HepG2 (cell line): ENCODE results near the gene MTFP1. TPM values are rescaled to one million over a fixed set of nuclear protein-coding genes. Genes with fewer than 3 reads are reported as not detected.

Experiments
- ELF1 ChIP-seq: sonication (generic); formaldehyde crosslinking; IDR thresholded peaks from 2 replicates; pipeline ENCODE4 v1.4.0; 2020; ENCODE audit warnings: missing genetic modification reagents
- FOXJ3 ChIP-seq: sonication (generic); formaldehyde crosslinking; IDR thresholded peaks from 2 replicates; pipeline ENCODE4 v1.4.0; 2020; ENCODE audit warnings: missing genetic modification reagents, mild to moderate bottlenecking, borderline replicate concordance
- GABPB1 ChIP-seq: IDR thresholded peaks from 2 replicates; pipeline ENCODE4 v1.6.1; 2016; ENCODE audit warnings: mild to moderate bottlenecking, missing genetic modification reagents, moderate library complexity, missing compliant biosample characterization
- JDP2 ChIP-seq: sonication (generic); formaldehyde crosslinking; IDR thresholded peaks from 2 replicates; pipeline ENCODE4 v1.8.1; 2022; ENCODE audit warnings: missing genetic modification reagents, borderline replicate concordance
- MED13 ChIP-seq: sonication (generic); formaldehyde crosslinking; IDR thresholded peaks from 2 replicates; pipeline ENCODE4 v1.5.0; 2020; ENCODE audit warnings: missing genetic modification reagents
- MIER2 ChIP-seq: IDR thresholded peaks from 2 replicates; pipeline ENCODE4 v1.6.1; 2016; ENCODE audit warnings: missing biosample characterization, missing genetic modification reagents
- NR2C2 ChIP-seq: sonication (generic); formaldehyde crosslinking; IDR thresholded peaks from 2 replicates; pipeline ENCODE4 v1.4.0; 2020; ENCODE audit warnings: missing genetic modification reagents, mild to moderate bottlenecking, moderate library complexity, borderline replicate concordance
- PHF20 ChIP-seq: sonication (generic); formaldehyde crosslinking; IDR thresholded peaks from 2 replicates; pipeline ENCODE4 v1.5.0; 2020; ENCODE audit warnings: mild to moderate bottlenecking, missing genetic modification reagents
- YY1 ChIP-seq: IDR thresholded peaks from 2 replicates; pipeline ENCODE4 v1.6.1; 2011; ENCODE audit warnings: low read length, low read depth, moderate library complexity, mild to moderate bottlenecking; ENCODE audit not compliant: insufficient read depth, insufficient replicate concordance
- ZMYM3 ChIP-seq: sonication (generic); formaldehyde crosslinking; IDR thresholded peaks from 2 replicates; pipeline ENCODE4 v1.5.1; 2020; ENCODE audit warnings: mild to moderate bottlenecking, missing genetic modification reagents
- ZNF180 ChIP-seq: sonication (generic); formaldehyde crosslinking; IDR thresholded peaks from 2 replicates; pipeline ENCODE4 v1.4.0; 2020; ENCODE audit warnings: low read depth, missing genetic modification reagents, borderline replicate concordance
- ZNF547 ChIP-seq: sonication (generic); formaldehyde crosslinking; IDR thresholded peaks from 2 replicates; pipeline ENCODE4 v1.5.1; 2020; ENCODE audit warnings: mild to moderate bottlenecking, missing genetic modification reagents
- ZNF629 ChIP-seq: sonication (generic); formaldehyde crosslinking; conservative IDR thresholded peaks from 2 replicates; pipeline ENCODE4 v1.5.0; 2020; ENCODE audit warnings: missing genetic modification reagents
- ZNF841 ChIP-seq: sonication (generic); formaldehyde crosslinking; IDR thresholded peaks from 2 replicates; pipeline ENCODE4 v1.8.1; 2023; ENCODE audit warnings: missing genetic modification reagents, borderline replicate concordance
- polyA plus RNA-seq, 8 experiments: library from polyadenylated mRNA; depleted of rRNA in 3 of 8; stranded (reverse) in 7 of 8; unstranded in 1 of 8; fragments of >200 nt; fragmentation: Illumina TruSeq in 4 of 8; extraction: Trizol in 4 of 8; gene quantifications; 2 replicates each; pipeline versions ENCODE4 v1.2.1 to v1.2.3, GENCODE V29; 2011 to 2016; ENCODE audit warnings: low read depth in 4 of 8, missing spikeins in 1 of 8, mixed read lengths in 1 of 8; ENCODE audit not compliant: insufficient read depth in 1 of 8
- total RNA-seq, 5 experiments: library from RNA; depleted of rRNA; stranded (reverse); fragments of >200 nt; fragmentation: Illumina TruSeq; extraction: Trizol; gene quantifications; 2 replicates each; pipeline ENCODE4 v1.2.3, GENCODE V29; 2016; ENCODE audit warnings: low read depth in 1 of 5
- TF ChIP-seq, protein P1 (sequence below): sonication (generic); formaldehyde crosslinking; IDR thresholded peaks from 2 replicates; pipeline ENCODE4 v1.4.0; 2020; ENCODE audit warnings: missing genetic modification reagents
- TF ChIP-seq, protein P2 (sequence below): sonication (generic); formaldehyde crosslinking; IDR thresholded peaks from 2 replicates; pipeline ENCODE4 v1.4.0; 2020; ENCODE audit warnings: missing genetic modification reagents
- TF ChIP-seq, protein P3 (sequence below): sonication (generic); formaldehyde crosslinking; IDR thresholded peaks from 2 replicates; pipeline ENCODE4 v1.5.1; 2020; ENCODE audit warnings: mild to moderate bottlenecking, missing genetic modification reagents, moderate library complexity
- TF ChIP-seq, protein P4 (sequence below): sonication (generic); formaldehyde crosslinking; IDR thresholded peaks from 2 replicates; pipeline ENCODE4 v1.4.0; 2020; ENCODE audit warnings: mild to moderate bottlenecking, missing genetic modification reagents
- TF ChIP-seq, protein P5 (sequence below): sonication (generic); formaldehyde crosslinking; IDR thresholded peaks from 2 replicates; pipeline ENCODE4 v1.5.1; 2020; ENCODE audit warnings: mild to moderate bottlenecking, missing genetic modification reagents, moderate library complexity

MTFP1 gene
- total and polyA plus RNA-seq, 2 of the 13 experiments (the other 11 are each of a cell fraction or from before 2014, with no cell fraction given), result 29.5 to 45.6 TPM

DNA sequence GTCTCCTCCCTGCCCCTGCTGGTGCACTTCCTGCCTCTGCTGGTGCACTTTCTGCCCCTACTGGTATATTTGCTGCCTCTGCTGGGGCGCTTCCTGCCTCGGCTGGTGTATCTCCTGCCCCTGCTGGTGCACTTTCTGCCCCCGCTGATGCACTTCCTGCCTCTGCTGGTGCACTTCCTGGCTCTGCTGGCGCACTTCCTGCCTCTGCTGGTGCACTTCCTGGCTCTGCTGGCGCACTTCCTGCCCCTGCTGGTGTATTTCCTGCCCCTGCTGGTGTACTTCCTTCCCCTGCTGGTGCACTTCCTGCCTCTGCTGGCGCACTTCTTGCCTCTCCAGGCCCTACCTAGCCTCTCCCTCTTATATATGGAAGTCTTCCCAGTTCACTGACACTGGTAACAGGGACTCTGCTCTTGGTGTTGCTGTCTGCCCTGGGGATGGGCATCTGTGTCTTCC lies 10.1 kb downstream of the MTFP1 start (continued):
- no peak for TF ChIP-seq ZNF629 (CRISPR knock-in tag)
- peak; percentile 49; the same call in 1 of the 2 replicates for TF ChIP-seq PHF20 (CRISPR knock-in tag)
- TF ChIP-seq, protein P1, sequence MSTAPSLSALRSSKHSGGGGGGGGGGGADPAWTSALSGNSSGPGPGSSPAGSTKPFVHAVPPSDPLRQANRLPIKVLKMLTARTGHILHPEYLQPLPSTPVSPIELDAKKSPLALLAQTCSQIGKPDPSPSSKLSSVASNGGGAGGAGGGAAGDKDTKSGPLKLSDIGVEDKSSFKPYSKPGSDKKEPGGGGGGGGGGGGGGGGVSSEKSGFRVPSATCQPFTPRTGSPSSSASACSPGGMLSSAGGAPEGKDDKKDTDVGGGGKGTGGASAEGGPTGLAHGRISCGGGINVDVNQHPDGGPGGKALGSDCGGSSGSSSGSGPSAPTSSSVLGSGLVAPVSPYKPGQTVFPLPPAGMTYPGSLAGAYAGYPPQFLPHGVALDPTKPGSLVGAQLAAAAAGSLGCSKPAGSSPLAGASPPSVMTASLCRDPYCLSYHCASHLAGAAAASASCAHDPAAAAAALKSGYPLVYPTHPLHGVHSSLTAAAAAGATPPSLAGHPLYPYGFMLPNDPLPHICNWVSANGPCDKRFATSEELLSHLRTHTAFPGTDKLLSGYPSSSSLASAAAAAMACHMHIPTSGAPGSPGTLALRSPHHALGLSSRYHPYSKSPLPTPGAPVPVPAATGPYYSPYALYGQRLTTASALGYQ, result no peak
- peak; percentile 89 for TF ChIP-seq GABPB1 (CRISPR knock-in tag)
- TF ChIP-seq ZNF180, result no peak
- peak; percentile 51; the same call in 1 of the 2 replicates for TF ChIP-seq NR2C2
- TF ChIP-seq, protein P2, sequence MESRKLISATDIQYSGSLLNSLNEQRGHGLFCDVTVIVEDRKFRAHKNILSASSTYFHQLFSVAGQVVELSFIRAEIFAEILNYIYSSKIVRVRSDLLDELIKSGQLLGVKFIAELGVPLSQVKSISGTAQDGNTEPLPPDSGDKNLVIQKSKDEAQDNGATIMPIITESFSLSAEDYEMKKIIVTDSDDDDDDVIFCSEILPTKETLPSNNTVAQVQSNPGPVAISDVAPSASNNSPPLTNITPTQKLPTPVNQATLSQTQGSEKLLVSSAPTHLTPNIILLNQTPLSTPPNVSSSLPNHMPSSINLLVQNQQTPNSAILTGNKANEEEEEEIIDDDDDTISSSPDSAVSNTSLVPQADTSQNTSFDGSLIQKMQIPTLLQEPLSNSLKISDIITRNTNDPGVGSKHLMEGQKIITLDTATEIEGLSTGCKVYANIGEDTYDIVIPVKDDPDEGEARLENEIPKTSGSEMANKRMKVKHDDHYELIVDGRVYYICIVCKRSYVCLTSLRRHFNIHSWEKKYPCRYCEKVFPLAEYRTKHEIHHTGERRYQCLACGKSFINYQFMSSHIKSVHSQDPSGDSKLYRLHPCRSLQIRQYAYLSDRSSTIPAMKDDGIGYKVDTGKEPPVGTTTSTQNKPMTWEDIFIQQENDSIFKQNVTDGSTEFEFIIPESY (CRISPR knock-in tag), result peak; percentile 92
- TF ChIP-seq ZNF547 (CRISPR knock-in tag), result no peak
- no peak for TF ChIP-seq YY1
- TF ChIP-seq JDP2 (CRISPR knock-in tag), result no peak
- peak; percentile 69 for TF ChIP-seq ELF1 (CRISPR knock-in tag)
- TF ChIP-seq ZMYM3 (CRISPR knock-in tag), result 0 out of 2 replicates have a peak, but pooled peaks have one; percentile 32
- TF ChIP-seq, protein P3, sequence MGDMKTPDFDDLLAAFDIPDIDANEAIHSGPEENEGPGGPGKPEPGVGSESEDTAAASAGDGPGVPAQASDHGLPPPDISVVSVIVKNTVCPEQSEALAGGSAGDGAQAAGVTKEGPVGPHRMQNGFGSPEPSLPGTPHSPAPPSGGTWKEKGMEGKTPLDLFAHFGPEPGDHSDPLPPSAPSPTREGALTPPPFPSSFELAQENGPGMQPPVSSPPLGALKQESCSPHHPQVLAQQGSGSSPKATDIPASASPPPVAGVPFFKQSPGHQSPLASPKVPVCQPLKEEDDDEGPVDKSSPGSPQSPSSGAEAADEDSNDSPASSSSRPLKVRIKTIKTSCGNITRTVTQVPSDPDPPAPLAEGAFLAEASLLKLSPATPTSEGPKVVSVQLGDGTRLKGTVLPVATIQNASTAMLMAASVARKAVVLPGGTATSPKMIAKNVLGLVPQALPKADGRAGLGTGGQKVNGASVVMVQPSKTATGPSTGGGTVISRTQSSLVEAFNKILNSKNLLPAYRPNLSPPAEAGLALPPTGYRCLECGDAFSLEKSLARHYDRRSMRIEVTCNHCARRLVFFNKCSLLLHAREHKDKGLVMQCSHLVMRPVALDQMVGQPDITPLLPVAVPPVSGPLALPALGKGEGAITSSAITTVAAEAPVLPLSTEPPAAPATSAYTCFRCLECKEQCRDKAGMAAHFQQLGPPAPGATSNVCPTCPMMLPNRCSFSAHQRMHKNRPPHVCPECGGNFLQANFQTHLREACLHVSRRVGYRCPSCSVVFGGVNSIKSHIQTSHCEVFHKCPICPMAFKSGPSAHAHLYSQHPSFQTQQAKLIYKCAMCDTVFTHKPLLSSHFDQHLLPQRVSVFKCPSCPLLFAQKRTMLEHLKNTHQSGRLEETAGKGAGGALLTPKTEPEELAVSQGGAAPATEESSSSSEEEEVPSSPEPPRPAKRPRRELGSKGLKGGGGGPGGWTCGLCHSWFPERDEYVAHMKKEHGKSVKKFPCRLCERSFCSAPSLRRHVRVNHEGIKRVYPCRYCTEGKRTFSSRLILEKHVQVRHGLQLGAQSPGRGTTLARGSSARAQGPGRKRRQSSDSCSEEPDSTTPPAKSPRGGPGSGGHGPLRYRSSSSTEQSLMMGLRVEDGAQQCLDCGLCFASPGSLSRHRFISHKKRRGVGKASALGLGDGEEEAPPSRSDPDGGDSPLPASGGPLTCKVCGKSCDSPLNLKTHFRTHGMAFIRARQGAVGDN (CRISPR knock-in tag), result peak; percentile 44; the same call in 1 of the 2 replicates
- TF ChIP-seq MIER2 (CRISPR knock-in tag), result no peak
- TF ChIP-seq, protein P4, sequence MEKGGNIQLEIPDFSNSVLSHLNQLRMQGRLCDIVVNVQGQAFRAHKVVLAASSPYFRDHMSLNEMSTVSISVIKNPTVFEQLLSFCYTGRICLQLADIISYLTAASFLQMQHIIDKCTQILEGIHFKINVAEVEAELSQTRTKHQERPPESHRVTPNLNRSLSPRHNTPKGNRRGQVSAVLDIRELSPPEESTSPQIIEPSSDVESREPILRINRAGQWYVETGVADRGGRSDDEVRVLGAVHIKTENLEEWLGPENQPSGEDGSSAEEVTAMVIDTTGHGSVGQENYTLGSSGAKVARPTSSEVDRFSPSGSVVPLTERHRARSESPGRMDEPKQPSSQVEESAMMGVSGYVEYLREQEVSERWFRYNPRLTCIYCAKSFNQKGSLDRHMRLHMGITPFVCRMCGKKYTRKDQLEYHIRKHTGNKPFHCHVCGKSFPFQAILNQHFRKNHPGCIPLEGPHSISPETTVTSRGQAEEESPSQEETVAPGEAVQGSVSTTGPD (CRISPR knock-in tag), result no peak
- TF ChIP-seq, protein P5, sequence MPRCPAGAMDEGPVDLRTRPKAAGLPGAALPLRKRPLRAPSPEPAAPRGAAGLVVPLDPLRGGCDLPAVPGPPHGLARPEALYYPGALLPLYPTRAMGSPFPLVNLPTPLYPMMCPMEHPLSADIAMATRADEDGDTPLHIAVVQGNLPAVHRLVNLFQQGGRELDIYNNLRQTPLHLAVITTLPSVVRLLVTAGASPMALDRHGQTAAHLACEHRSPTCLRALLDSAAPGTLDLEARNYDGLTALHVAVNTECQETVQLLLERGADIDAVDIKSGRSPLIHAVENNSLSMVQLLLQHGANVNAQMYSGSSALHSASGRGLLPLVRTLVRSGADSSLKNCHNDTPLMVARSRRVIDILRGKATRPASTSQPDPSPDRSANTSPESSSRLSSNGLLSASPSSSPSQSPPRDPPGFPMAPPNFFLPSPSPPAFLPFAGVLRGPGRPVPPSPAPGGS (CRISPR knock-in tag), result no peak
- TF ChIP-seq FOXJ3, result no peak
- no peak for TF ChIP-seq ZNF841 (CRISPR knock-in tag)
- no peak for TF ChIP-seq MED13 (CRISPR knock-in tag)
- TF ChIP-seq, all 625 proteins: peak for 13
